Measurements from ENCODE around the gene USP17L20. TPM values are rescaled to one million over a fixed set of nuclear protein-coding genes. Genes with fewer than 3 reads are reported as not detected.
"Not testable (repeated sequence)": the region's sequence is repeated elsewhere in the genome, so short reads cannot be mapped to it uniquely, and the experiment has no call there.

The USP17L20 gene, protein sequence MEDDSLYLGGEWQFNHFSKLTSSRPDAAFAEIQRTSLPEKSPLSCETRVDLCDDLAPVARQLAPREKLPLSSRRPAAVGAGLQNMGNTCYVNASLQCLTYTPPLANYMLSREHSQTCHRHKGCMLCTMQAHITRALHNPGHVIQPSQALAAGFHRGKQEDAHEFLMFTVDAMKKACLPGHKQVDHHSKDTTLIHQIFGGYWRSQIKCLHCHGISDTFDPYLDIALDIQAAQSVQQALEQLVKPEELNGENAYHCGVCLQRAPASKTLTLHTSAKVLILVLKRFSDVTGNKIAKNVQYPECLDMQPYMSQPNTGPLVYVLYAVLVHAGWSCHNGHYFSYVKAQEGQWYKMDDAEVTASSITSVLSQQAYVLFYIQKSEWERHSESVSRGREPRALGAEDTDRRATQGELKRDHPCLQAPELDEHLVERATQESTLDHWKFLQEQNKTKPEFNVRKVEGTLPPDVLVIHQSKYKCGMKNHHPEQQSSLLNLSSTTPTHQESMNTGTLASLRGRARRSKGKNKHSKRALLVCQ
- not detected in 2 replicates for total RNA-seq

DNA sequence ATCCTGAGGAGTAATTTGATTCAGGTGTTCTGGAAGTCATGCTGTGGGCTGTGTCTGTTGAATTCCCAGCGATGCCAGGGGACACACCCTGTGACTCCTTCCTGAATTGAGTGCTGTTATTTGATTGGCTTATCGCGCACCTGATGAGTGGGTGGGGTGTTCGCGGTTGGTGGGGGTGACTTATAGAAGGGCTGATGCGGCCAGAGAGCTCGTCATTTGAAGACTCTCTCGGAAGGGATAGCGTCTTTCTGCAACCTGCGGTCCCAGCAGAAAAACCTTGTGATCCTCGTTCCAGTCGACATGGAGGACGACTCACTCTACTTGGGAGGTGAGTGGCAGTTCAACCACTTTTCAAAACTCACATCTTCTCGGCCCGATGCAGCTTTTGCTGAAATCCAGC is at the start of gene USP17L20:
USP17L20 (plus strand) TSS at position 301 of the 400 bp plus-strand sequence; CDS start at position 301, 0 bp downstream.
- not testable (repeated sequence) for H3K4me3 ChIP-seq (ENCODE audit: low read depth, low read length); DNase-seq (ENCODE audit: low read depth)

DNA sequence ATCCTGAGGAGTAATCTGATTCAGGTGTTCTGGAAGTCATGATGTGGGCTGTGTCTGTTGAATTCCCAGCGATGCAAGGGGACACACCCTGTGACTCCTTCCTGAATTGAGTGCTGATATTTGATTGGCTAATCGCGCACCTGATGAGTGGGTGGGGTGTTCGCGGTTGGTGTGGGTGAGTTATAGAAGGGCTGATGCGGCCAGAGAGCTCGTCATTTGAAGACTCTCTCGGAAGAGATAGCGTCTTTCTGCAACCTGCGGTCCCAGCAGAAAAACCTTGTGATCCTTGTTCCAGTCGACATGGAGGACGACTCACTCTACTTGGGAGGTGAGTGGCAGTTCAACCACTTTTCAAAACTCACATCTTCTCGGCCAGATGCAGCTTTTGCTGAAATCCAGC is 47.6 kb upstream of the USP17L20 start, which contains the start of gene USP17L10:
USP17L10 (plus strand) TSS at position 301 of the 400 bp plus-strand sequence; CDS start at position 301, 0 bp downstream.
- H3K4me3 ChIP-seq (ENCODE audit: low read depth, low read length); DNase-seq (ENCODE audit: low read depth): not testable (repeated sequence)

DNA sequence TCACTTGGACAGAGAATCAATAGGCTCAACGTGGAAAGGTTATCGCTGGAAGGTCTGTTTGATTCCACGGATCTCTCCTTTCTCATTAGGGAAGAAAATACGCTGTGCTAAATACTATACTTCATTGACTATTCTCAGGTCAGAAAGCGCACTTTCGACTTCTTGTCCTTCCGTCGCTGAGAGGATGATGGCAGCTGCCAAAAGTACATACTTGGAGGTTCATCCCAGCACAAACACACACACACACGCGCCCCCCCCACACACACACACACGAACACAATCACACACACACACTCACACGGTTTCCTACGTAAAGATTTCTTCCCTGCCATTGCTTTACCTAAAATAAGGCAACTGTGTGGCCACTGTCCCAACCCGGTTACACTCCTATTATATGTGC is 43.2 kb upstream of the USP17L20 start:
- not testable (repeated sequence) for DNase-seq (ENCODE audit: low read depth); H3K4me3 ChIP-seq (ENCODE audit: low read depth, low read length)

DNA sequence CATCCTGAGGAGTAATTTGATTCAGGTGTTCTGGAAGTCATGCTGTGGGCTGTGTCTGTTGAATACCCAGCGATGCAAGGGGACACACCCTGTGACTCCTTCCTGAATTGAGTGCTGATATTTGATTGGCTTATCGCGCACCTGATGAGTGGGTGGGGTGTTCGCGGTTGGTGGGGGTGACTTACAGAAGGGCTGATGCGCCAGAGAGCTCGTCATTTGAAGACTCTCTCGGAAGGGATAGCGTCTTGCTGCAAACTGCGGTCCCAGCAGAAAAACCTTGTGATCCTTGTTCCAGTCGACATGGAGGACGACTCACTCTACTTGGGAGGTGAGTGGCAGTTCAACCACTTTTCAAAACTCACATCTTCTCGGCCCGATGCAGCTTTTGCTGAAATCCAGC is 42.8 kb upstream of the USP17L20 start, which contains the start of gene USP17L11:
USP17L11 (plus strand) TSS at position 301 of the 400 bp plus-strand sequence; CDS start at position 301, 0 bp downstream.
- not testable (repeated sequence) for DNase-seq (ENCODE audit: low read depth); H3K4me3 ChIP-seq (ENCODE audit: low read depth, low read length)

DNA sequence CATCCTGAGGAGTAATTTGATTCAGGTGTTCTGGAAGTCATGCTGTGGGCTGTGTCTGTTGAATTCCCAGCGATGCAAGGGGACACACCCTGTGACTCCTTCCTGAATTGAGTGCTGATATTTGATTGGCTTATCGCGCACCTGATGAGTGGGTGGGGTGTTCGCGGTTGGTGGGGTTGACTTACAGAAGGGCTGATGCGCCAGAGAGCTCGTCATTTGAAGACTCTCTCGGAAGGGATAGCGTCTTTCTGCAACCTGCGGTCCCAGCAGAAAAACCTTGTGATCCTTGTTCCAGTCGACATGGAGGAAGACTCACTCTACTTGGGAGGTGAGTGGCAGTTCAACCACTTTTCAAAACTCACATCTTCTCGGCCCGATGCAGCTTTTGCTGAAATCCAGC is 38.1 kb upstream of the USP17L20 start, which contains the start of gene USP17L12:
USP17L12 (plus strand) TSS at position 301 of the 400 bp plus-strand sequence; CDS start at position 301, 0 bp downstream.
- not testable (repeated sequence) for DNase-seq (ENCODE audit: low read depth)

DNA sequence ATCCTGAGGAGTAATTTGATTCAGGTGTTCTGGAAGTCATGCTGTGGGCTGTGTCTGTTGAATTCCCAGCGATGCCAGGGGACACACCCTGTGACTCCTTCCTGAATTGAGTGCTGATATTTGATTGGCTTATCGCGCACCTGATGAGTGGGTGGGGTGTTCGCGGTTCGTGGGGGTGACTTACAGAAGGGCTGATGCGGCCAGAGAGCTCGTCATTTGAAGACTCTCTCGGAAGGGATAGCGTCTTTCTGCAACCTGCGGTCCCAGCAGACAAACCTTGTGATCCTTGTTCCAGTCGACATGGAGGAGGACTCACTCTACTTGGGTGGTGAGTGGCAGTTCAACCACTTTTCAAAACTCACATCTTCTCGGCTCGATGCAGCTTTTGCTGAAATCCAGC is 33.3 kb upstream of the USP17L20 start, which contains the start of gene USP17L13:
USP17L13 (plus strand) TSS at position 301 of the 400 bp plus-strand sequence; CDS start at position 301, 0 bp downstream.
- H3K4me3 ChIP-seq (ENCODE audit: low read depth, low read length); DNase-seq (ENCODE audit: low read depth): not testable (repeated sequence)

More for the DNA sequence above, 38.1 kb upstream of the USP17L20 start, which contains the start of gene USP17L12:
- not testable (repeated sequence) for H3K4me3 ChIP-seq (ENCODE audit: low read depth, low read length)

DNA sequence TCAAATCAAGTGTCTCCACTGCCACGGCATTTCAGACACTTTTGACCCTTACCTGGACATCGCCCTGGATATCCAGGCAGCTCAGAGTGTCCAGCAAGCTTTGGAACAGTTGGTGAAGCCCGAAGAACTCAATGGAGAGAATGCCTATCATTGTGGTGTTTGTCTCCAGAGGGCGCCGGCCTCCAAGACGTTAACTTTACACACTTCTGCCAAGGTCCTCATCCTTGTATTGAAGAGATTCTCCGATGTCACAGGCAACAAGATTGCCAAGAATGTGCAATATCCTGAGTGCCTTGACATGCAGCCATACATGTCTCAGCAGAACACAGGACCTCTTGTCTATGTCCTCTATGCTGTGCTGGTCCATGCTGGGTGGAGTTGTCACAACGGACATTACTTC is 27.7 kb upstream of the USP17L20 start:
- H3K4me3 ChIP-seq (ENCODE audit: low read depth, low read length); DNase-seq (ENCODE audit: low read depth): not testable (repeated sequence)

DNA sequence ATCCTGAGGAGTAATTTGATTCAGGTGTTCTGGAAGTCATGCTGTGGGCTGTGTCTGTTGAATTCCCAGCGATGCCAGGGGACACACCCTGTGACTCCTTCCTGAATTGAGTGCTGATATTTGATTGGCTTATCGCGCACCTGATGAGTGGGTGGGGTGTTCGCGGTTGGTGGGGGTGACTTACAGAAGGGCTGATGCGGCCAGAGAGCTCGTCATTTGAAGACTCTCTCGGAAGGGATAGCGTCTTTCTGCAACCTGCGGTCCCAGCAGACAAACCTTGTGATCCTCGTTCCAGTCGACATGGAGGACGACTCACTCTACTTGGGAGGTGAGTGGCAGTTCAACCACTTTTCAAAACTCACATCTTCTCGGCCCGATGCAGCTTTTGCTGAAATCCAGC is 23.8 kb upstream of the USP17L20 start, which contains the start of gene USP17L15:
USP17L15 (plus strand) TSS at position 301 of the 400 bp plus-strand sequence; CDS start at position 301, 0 bp downstream.
- not testable (repeated sequence) for H3K4me3 ChIP-seq (ENCODE audit: low read depth, low read length); DNase-seq (ENCODE audit: low read depth)

DNA sequence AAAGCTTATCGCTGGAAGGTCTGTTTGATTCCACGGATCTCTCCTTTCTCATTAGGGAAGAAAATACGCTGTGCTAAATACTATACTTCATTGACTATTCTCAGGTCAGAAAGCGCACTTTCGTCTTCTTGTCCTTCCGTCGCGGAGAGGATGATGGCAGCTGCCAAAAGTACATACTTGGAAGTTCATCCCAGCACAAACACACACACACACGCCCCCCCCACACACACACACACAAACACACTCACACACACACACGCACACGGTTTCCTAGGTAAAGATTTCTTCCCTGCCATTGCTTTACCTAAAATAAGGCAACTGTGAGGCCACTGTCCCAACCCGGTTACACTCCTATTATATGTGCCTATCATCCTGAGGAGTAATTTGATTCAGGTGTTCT is 19.5 kb upstream of the USP17L20 start:
- H3K4me3 ChIP-seq (ENCODE audit: low read depth, low read length); DNase-seq (ENCODE audit: low read depth): not testable (repeated sequence)

DNA sequence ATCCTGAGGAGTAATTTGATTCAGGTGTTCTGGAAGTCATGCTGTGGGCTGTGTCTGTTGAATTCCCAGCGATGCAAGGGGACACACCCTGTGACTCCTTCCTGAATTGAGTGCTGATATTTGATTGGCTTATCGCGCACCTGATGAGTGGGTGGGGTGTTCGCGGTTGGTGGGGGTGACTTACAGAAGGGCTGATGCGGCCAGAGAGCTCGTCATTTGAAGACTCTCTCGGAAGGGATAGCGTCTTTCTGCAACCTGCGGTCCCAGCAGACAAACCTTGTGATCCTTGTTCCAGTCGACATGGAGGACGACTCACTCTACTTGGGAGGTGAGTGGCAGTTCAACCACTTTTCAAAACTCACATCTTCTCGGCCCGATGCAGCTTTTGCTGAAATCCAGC is 14.3 kb upstream of the USP17L20 start, which contains the start of gene USP17L17:
USP17L17 (plus strand) TSS at position 301 of the 400 bp plus-strand sequence; CDS start at position 301, 0 bp downstream.
- not testable (repeated sequence) for H3K4me3 ChIP-seq (ENCODE audit: low read depth, low read length); DNase-seq (ENCODE audit: low read depth)

DNA sequence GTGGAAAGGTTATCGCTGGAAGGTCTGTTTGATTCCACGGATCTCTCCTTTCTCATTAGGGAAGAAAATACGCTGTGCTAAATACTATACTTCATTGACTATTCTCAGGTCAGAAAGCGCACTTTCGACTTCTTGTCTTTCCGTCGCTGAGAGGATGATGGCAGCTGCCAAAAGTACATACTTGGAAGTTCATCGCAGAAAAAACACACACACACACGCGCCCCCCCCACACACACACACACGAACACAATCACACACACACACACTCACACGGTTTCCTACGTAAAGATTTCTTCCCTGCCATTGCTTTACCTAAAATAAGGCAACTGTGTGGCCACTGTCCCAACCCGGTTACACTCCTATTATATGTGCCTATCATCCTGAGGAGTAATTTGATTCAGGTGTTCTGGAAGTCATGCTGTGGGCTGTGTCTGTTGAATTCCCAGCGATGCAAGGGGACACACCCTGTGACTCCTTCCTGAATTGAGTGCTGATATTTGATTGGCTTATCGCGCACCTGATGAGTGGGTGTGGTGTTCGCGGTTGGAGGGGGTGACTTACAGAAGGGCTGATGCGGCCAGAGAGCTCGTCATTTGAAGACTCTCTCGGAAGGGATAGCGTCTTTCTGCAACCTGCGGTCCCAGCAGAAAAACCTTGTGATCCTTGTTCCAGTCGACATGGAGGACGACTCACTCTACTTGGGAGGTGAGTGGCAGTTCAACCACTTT is 9.8 kb upstream of the USP17L20 start, which contains the start of gene USP17L18:
USP17L18 (plus strand) TSS at position 678 of the 728 bp plus-strand sequence; CDS start at position 678, 0 bp downstream.
- not testable (repeated sequence) for H3K4me3 ChIP-seq (ENCODE audit: low read depth, low read length); DNase-seq (ENCODE audit: low read depth)

DNA sequence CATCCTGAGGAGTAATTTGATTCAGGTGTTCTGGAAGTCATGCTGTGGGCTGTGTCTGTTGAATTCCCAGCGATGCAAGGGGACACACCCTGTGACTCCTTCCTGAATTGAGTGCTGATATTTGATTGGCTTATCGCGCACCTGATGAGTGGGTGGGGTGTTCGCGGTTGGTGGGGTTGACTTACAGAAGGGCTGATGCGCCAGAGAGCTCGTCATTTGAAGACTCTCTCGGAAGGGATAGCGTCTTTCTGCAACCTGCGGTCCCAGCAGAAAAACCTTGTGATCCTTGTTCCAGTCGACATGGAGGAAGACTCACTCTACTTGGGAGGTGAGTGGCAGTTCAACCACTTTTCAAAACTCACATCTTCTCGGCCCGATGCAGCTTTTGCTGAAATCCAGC is 4.8 kb upstream of the USP17L20 start, which contains the start of gene USP17L19:
USP17L19 (plus strand) TSS at position 301 of the 400 bp plus-strand sequence; CDS start at position 301, 0 bp downstream.
- not testable (repeated sequence) for DNase-seq (ENCODE audit: low read depth)

DNA sequence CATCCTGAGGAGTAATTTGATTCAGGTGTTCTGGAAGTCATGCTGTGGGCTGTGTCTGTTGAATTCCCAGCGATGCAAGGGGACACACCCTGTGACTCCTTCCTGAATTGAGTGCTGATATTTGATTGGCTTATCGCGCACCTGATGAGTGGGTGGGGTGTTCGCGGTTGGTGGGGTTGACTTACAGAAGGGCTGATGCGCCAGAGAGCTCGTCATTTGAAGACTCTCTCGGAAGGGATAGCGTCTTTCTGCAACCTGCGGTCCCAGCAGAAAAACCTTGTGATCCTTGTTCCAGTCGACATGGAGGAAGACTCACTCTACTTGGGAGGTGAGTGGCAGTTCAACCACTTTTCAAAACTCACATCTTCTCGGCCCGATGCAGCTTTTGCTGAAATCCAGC is 4.6 kb downstream of the USP17L20 start, which contains the start of gene USP17L21:
USP17L21 (plus strand) TSS at position 301 of the 400 bp plus-strand sequence; CDS start at position 301, 0 bp downstream.
- not testable (repeated sequence) for DNase-seq (ENCODE audit: low read depth); H3K4me3 ChIP-seq (ENCODE audit: low read depth, low read length)

More for the DNA sequence above, 4.8 kb upstream of the USP17L20 start, which contains the start of gene USP17L19:
- H3K4me3 ChIP-seq (ENCODE audit: low read depth, low read length): not testable (repeated sequence)

DNA sequence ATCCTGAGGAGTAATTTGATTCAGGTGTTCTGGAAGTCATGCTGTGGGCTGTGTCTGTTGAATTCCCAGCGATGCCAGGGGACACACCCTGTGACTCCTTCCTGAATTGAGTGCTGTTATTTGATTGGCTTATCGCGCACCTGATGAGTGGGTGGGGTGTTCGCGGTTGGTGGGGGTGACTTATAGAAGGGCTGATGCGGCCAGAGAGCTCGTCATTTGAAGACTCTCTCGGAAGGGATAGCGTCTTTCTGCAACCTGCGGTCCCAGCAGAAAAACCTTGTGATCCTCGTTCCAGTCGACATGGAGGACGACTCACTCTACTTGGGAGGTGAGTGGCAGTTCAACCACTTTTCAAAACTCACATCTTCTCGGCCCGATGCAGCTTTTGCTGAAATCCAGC is 9.4 kb downstream of the USP17L20 start, which contains the start of gene USP17L22:
USP17L22 (plus strand) TSS at position 301 of the 400 bp plus-strand sequence; CDS start at position 301, 0 bp downstream.
- not testable (repeated sequence) for H3K4me3 ChIP-seq (ENCODE audit: low read depth, low read length)

DNA sequence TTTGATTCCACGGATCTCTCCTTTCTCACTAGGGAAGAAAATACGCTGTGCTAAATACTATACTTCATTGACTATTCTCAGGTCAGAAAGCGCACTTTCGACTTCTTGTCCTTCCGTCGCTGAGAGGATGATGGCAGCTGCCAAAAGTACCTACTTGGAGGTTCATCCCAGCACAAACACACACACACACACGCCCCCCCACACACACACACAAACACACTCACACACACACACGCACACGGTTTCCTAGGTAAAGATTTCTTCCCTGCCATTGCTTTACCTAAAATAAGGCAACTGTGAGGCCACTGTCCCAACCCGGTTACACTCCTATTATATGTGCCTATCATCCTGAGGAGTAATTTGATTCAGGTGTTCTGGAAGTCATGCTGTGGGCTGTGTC is 13.8 kb downstream of the USP17L20 start:
- not testable (repeated sequence) for DNase-seq (ENCODE audit: low read depth); H3K4me3 ChIP-seq (ENCODE audit: low read depth, low read length)

More for the DNA sequence above, 9.4 kb downstream of the USP17L20 start, which contains the start of gene USP17L22:
- not testable (repeated sequence) for DNase-seq (ENCODE audit: low read depth)

Measured in epithelial cell of proximal tubule (primary cell).